GM19240 (cell line): ENCODE results near the gene ATP1A4.

Experiments used
- DNase-seq: peaks from one replicate; pipeline ENCODE4 v3.0.0; 2011; ENCODE audit warnings: low spot score; ENCODE audit not compliant: insufficient read length

The ATP1A4 gene

GRCh38 chr1:160171980-160172379 is 20.6 kb downstream of the ATP1A4 start:
- DNase-seq, result no peak

GRCh38 chr1:160177231-160177630 is 25.8 kb downstream of the ATP1A4 start:
- no peak for DNase-seq

- no peak for DNase-seq
Measured at GRCh38 chr1:160177667-160178066, 26.3 kb downstream of the ATP1A4 start.

GRCh38 chr1:160178731-160179130 is 27.3 kb downstream of the ATP1A4 start:
- DNase-seq, result no peak

GRCh38 chr1:160179336-160179735 is 27.9 kb downstream of the ATP1A4 start:
- DNase-seq, result no peak

- DNase-seq, result no peak
Measured at GRCh38 chr1:160186246-160186645, 34.8 kb downstream of the ATP1A4 start.

GRCh38 chr1:160186729-160187128 is 35.3 kb downstream of the ATP1A4 start:
- DNase-seq, result no peak

GRCh38 chr1:160187407-160187806 is 36.0 kb downstream of the ATP1A4 start:
- DNase-seq, result no peak

GRCh38 chr1:160188341-160188740 is 36.9 kb downstream of the ATP1A4 start:
- DNase-seq, result no peak

GRCh38 chr1:160189649-160190625 is 38.5 kb downstream of the ATP1A4 start, which contains the start of gene CASQ1:
Gene CASQ1, plus strand, starts transcription at chr1:160190575. Its CDS starts 177 bp downstream, at chr1:160190752.
- no peak for DNase-seq

- DNase-seq, result no peak
Measured at GRCh38 chr1:160191756-160192155, 40.4 kb downstream of the ATP1A4 start.

- DNase-seq, result no peak
Measured at GRCh38 chr1:160192234-160192633, 40.8 kb downstream of the ATP1A4 start.

- DNase-seq, result peak; percentile 56
Measured at GRCh38 chr1:160193091-160193819, 41.9 kb downstream of the ATP1A4 start.

GRCh38 chr1:160193832-160194736 is 42.7 kb downstream of the ATP1A4 start:
- no peak for DNase-seq

- DNase-seq, result no peak
Measured at GRCh38 chr1:160194737-160195059, 43.3 kb downstream of the ATP1A4 start.

GRCh38 chr1:160196143-160196542 is 44.7 kb downstream of the ATP1A4 start:
- DNase-seq, result no peak

GRCh38 chr1:160197231-160197630 is 45.8 kb downstream of the ATP1A4 start:
- DNase-seq, result no peak

- no peak for DNase-seq
Measured at GRCh38 chr1:160200786-160201185, 49.4 kb downstream of the ATP1A4 start.

GRCh38 chr1:160204526-160205241 is 53.3 kb downstream of the ATP1A4 start:
- DNase-seq, result peak; percentile 52

GRCh38 chr1:160205242-160206035 is 54.0 kb downstream of the ATP1A4 start, which contains the start of gene PEA15:
Gene PEA15, plus strand, starts transcription at chr1:160205384. Its CDS starts 6,161 bp downstream, at chr1:160211545.
- DNase-seq, result peak; percentile 67
